HepG2 (cell line): Measurements from ENCODE around the gene GSS. TPM values are rescaled to one million over a fixed set of nuclear protein-coding genes. Genes with fewer than 3 reads are reported as not detected.

ENCODE experiments used
- BHLHE40 ChIP-seq: IDR thresholded peaks from 2 replicates; pipeline ENCODE4 v1.6.1; 2011; ENCODE audit warnings: low read length, improper control_type of control experiment
- CCAR2 ChIP-seq: fragments of 200-400 bp; formaldehyde crosslinking; optimal IDR thresholded peaks from 2 replicates; pipeline ENCODE3; 2018; ENCODE audit warnings: low read depth, mild to moderate bottlenecking, low read length, moderate library complexity
- ERF ChIP-seq: IDR thresholded peaks from 2 replicates; pipeline ENCODE4 v1.6.1; 2018; ENCODE audit warnings: missing biosample characterization, missing genetic modification reagents
- RBAK ChIP-seq: sonication (generic); formaldehyde crosslinking; IDR thresholded peaks from 2 replicates; pipeline ENCODE4 v1.5.1; 2020; ENCODE audit warnings: mild to moderate bottlenecking, missing genetic modification reagents
- RBFOX2 ChIP-seq: fragments of 200-400 bp; formaldehyde crosslinking; IDR thresholded peaks from 2 replicates; pipeline ENCODE4 v1.6.1; 2017; ENCODE audit warnings: low read depth, mild to moderate bottlenecking, low read length
- REXO4 ChIP-seq: sonication (generic); formaldehyde crosslinking; IDR thresholded peaks from 2 replicates; pipeline ENCODE4 v1.8.0; 2022; ENCODE audit warnings: missing genetic modification reagents, mild to moderate bottlenecking, borderline replicate concordance
- polyA plus RNA-seq, 8 experiments: library from polyadenylated mRNA; depleted of rRNA in 3 of 8; stranded (reverse) in 7 of 8; unstranded in 1 of 8; fragments of >200 nt; fragmentation: Illumina TruSeq in 4 of 8; extraction: Trizol in 4 of 8; gene quantifications; 2 replicates each; pipeline versions ENCODE4 v1.2.1 to v1.2.3, GENCODE V29; 2011 to 2016; ENCODE audit warnings: low read depth in 4 of 8, missing spikeins in 1 of 8, mixed read lengths in 1 of 8; ENCODE audit not compliant: insufficient read depth in 1 of 8
- total RNA-seq, 5 experiments: library from RNA; depleted of rRNA; stranded (reverse); fragments of >200 nt; fragmentation: Illumina TruSeq; extraction: Trizol; gene quantifications; 2 replicates each; pipeline ENCODE4 v1.2.3, GENCODE V29; 2016; ENCODE audit warnings: low read depth in 1 of 5
- TF ChIP-seq, protein P1 (sequence below): sonication (generic); formaldehyde crosslinking; IDR thresholded peaks from 2 replicates; pipeline ENCODE4 v1.4.0; 2020; ENCODE audit warnings: mild to moderate bottlenecking, missing genetic modification reagents
- TF ChIP-seq, protein P2 (sequence below): sonication (generic); formaldehyde crosslinking; IDR thresholded peaks from 2 replicates; pipeline ENCODE4 v1.4.0; 2020; ENCODE audit warnings: missing genetic modification reagents
- TF ChIP-seq, protein P3 (sequence below), 2 experiments: fragments of 450-650 bp in 1 of 2; sonication (generic) in 1 of 2; formaldehyde crosslinking in 1 of 2; IDR thresholded peaks; 2 replicates each; pipeline versions ENCODE4 v1.6.1 to v1.8.0; 2016 to 2022; ENCODE audit warnings: antibody characterized with exemption in 1 of 2, mild to moderate bottlenecking in 1 of 2, missing genetic modification reagents in 1 of 2
- TF ChIP-seq, protein P4 (sequence below): sonication (generic); formaldehyde crosslinking; IDR thresholded peaks from 2 replicates; pipeline ENCODE4 v1.5.1; 2020; ENCODE audit warnings: mild to moderate bottlenecking, missing genetic modification reagents, moderate library complexity
- TF ChIP-seq, protein P5 (sequence below): sonication (generic); formaldehyde crosslinking; IDR thresholded peaks from 2 replicates; pipeline ENCODE4 v1.5.1; 2020; ENCODE audit warnings: missing genetic modification reagents, mild to moderate bottlenecking, borderline replicate concordance

Gene GSS
- total and polyA plus RNA-seq, 2 of the 13 experiments (the other 11 are each of a cell fraction or from before 2014, with no cell fraction given), result 80.1 to 102 TPM

- TF ChIP-seq, protein P1, sequence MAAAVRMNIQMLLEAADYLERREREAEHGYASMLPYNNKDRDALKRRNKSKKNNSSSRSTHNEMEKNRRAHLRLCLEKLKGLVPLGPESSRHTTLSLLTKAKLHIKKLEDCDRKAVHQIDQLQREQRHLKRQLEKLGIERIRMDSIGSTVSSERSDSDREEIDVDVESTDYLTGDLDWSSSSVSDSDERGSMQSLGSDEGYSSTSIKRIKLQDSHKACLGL, result no peak
- TF ChIP-seq, protein P2, sequence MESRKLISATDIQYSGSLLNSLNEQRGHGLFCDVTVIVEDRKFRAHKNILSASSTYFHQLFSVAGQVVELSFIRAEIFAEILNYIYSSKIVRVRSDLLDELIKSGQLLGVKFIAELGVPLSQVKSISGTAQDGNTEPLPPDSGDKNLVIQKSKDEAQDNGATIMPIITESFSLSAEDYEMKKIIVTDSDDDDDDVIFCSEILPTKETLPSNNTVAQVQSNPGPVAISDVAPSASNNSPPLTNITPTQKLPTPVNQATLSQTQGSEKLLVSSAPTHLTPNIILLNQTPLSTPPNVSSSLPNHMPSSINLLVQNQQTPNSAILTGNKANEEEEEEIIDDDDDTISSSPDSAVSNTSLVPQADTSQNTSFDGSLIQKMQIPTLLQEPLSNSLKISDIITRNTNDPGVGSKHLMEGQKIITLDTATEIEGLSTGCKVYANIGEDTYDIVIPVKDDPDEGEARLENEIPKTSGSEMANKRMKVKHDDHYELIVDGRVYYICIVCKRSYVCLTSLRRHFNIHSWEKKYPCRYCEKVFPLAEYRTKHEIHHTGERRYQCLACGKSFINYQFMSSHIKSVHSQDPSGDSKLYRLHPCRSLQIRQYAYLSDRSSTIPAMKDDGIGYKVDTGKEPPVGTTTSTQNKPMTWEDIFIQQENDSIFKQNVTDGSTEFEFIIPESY (CRISPR knock-in tag), result no peak
- TF ChIP-seq REXO4 (CRISPR knock-in tag), result no peak
- no peak for TF ChIP-seq RBFOX2
- TF ChIP-seq, protein P3, sequence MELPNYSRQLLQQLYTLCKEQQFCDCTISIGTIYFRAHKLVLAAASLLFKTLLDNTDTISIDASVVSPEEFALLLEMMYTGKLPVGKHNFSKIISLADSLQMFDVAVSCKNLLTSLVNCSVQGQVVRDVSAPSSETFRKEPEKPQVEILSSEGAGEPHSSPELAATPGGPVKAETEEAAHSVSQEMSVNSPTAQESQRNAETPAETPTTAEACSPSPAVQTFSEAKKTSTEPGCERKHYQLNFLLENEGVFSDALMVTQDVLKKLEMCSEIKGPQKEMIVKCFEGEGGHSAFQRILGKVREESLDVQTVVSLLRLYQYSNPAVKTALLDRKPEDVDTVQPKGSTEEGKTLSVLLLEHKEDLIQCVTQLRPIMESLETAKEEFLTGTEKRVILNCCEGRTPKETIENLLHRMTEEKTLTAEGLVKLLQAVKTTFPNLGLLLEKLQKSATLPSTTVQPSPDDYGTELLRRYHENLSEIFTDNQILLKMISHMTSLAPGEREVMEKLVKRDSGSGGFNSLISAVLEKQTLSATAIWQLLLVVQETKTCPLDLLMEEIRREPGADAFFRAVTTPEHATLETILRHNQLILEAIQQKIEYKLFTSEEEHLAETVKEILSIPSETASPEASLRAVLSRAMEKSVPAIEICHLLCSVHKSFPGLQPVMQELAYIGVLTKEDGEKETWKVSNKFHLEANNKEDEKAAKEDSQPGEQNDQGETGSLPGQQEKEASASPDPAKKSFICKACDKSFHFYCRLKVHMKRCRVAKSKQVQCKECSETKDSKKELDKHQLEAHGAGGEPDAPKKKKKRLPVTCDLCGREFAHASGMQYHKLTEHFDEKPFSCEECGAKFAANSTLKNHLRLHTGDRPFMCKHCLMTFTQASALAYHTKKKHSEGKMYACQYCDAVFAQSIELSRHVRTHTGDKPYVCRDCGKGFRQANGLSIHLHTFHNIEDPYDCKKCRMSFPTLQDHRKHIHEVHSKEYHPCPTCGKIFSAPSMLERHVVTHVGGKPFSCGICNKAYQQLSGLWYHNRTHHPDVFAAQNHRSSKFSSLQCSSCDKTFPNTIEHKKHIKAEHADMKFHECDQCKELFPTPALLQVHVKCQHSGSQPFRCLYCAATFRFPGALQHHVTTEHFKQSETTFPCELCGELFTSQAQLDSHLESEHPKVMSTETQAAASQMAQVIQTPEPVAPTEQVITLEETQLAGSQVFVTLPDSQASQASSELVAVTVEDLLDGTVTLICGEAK (IDR thresholded peaks at IDR 0.05), result no peak
- TF ChIP-seq, protein P3 (CRISPR knock-in tag; IDR thresholded peaks at IDR 0.05), result peak; percentile 59; the same call in 1 of the 2 replicates
- TF ChIP-seq, protein P4, sequence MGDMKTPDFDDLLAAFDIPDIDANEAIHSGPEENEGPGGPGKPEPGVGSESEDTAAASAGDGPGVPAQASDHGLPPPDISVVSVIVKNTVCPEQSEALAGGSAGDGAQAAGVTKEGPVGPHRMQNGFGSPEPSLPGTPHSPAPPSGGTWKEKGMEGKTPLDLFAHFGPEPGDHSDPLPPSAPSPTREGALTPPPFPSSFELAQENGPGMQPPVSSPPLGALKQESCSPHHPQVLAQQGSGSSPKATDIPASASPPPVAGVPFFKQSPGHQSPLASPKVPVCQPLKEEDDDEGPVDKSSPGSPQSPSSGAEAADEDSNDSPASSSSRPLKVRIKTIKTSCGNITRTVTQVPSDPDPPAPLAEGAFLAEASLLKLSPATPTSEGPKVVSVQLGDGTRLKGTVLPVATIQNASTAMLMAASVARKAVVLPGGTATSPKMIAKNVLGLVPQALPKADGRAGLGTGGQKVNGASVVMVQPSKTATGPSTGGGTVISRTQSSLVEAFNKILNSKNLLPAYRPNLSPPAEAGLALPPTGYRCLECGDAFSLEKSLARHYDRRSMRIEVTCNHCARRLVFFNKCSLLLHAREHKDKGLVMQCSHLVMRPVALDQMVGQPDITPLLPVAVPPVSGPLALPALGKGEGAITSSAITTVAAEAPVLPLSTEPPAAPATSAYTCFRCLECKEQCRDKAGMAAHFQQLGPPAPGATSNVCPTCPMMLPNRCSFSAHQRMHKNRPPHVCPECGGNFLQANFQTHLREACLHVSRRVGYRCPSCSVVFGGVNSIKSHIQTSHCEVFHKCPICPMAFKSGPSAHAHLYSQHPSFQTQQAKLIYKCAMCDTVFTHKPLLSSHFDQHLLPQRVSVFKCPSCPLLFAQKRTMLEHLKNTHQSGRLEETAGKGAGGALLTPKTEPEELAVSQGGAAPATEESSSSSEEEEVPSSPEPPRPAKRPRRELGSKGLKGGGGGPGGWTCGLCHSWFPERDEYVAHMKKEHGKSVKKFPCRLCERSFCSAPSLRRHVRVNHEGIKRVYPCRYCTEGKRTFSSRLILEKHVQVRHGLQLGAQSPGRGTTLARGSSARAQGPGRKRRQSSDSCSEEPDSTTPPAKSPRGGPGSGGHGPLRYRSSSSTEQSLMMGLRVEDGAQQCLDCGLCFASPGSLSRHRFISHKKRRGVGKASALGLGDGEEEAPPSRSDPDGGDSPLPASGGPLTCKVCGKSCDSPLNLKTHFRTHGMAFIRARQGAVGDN (CRISPR knock-in tag), result no peak
- no peak for TF ChIP-seq BHLHE40
- no peak for TF ChIP-seq RBAK (CRISPR knock-in tag)
- TF ChIP-seq ERF (CRISPR knock-in tag), result no peak
- no peak for TF ChIP-seq CCAR2
- TF ChIP-seq, protein P5, sequence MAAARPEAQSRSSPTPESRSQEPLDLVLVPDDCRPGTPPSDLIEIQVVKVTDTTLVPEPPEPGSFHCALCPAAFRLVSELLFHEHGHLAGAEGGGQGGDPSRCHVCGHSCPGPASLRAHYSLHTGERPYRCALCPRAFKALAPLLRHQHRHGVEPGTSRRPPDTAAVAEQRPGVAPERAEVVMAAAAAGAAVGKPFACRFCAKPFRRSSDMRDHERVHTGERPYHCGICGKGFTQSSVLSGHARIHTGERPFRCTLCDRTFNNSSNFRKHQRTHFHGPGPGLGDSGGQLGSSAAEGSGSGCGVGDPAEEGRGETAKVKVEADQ, result 0 out of 2 replicates have a peak, but pooled peaks have one; percentile 24
Observed at GRCh38 chr20:34993941-34994508, 38.4 kb upstream of the GSS start (continued).
